A549 (cell line): ENCODE data around the gene CAMKMT.

Source experiments
- JUN ChIP-seq, 2 experiments: fragments of >200 bp; sonication (Bioruptor Twin); formaldehyde crosslinking; IDR thresholded peaks; 2 replicates in 1 of 2; 3 replicates in 1 of 2; pipeline ENCODE4 v1.6.1; 2016 to 2017
- NFE2L2 ChIP-seq: fragments of 150-350 bp; conservative IDR thresholded peaks from 2 replicates; pipeline ENCODE4 v1.6.1; 2014; ENCODE audit warnings: low read length

DNA sequence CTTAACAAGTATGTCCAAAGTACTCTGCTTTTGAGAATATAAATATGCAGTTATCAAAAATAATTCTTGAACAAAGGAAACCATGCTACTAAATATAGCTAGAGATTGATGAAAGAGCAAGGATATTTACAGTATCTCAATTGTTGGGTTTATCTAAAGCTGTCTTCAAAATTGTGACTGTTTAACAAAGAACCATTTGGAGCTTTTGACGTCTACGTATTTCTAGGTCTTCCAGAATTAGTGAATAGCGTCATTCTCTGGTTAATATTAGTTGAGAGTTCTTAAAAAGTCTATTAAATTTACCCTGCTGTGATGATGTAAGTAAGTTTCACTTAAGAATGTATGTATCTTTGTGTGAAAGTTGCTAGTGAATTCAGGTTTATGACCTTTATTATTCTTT is 356.7 kb downstream of the CAMKMT start:
- TF ChIP-seq JUN (IDR thresholded peaks at IDR 0.05): no peak
- TF ChIP-seq NFE2L2: no peak
